Measurements from ENCODE around the gene FHIT.

FHIT gene

DNA sequence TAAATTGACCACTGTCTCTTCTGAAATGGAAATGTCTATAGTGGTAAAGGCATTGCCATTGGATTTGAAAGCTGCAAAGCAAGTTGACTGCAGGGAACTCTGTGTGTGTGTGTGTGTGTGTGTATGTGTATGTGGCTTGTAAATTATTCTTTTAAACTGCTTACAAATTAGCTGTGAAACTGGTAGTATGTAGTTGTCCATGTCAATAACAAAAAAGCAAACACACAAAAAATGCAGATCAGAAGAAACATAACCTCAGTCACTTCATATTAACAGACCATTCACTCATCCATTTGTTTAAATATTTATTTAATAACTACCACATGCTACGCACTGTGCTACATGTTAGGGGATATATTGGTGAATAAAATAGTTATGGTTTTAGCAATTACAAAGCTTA is 837.7 kb downstream of the FHIT start:
- DNase-seq (ENCODE audit: low read depth, low spot score), result no peak
- Histone ChIP-seq H3K27me3 (ENCODE audit: insufficient read depth, insufficient read length) (no peaks in the 10 kb centered on the region), H3K9me3 (ENCODE audit: insufficient read depth, low read length) (no peaks in the 10 kb centered on the region), H3K4me3 (ENCODE audit: insufficient read length, low read depth) (no peak overlapping the region), H3K4me1 (ENCODE audit: insufficient read depth, insufficient read length) (no peaks in the 10 kb centered on the region), H3K9ac (ENCODE audit: insufficient read length, low read depth) (no peak overlapping the region), H3K36me3 (ENCODE audit: insufficient read depth, insufficient read length, low read length) (no peaks in the 10 kb centered on the region)
- TF ChIP-seq ZNF274 (IDR thresholded peaks at IDR 0.05; ENCODE audit: low read depth, low read length), result no peak
- TF ChIP-seq YY1 (IDR thresholded peaks at IDR 0.05; ENCODE audit: insufficient read depth, insufficient read length), result no peak
- no peak for TF ChIP-seq SUZ12 (IDR thresholded peaks at IDR 0.05; ENCODE audit: extremely low read depth, insufficient read depth, insufficient read length)

DNA sequence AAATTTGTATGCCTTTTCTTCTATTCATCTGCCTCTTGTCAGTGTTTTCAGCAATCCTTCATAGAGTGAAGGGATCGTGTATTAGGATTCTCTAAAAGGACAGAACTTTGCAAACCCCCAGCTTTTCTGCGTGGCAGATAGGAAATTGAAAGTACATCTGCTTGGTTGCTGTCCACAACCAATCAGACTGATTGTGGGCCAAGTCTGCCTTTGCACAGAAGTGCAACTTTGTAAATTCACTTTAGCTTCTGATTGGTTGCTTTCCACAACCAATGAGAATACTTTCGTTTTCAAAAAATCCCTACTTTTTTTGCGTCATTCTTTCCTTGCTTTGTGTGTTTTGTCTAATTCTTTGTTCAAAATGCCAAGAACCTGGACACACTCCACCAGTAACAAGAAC is 847.4 kb downstream of the FHIT start:
- no peak for DNase-seq (ENCODE audit: low read depth, low spot score)
- Histone ChIP-seq H3K9ac (ENCODE audit: insufficient read length, low read depth) (no peak overlapping the region), H3K4me3 (ENCODE audit: insufficient read length, low read depth) (no peak overlapping the region), H3K4me1 (ENCODE audit: insufficient read depth, insufficient read length) (no peaks in the 10 kb centered on the region), H3K9me3 (ENCODE audit: insufficient read depth, low read length) (peaks cover 10% of the 10 kb centered on the region; the same call in 1 of the 2 replicates), H3K36me3 (ENCODE audit: insufficient read depth, insufficient read length, low read length) (no peaks in the 10 kb centered on the region), H3K27me3 (ENCODE audit: insufficient read depth, insufficient read length) (no peaks in the 10 kb centered on the region)
- TF ChIP-seq YY1 (IDR thresholded peaks at IDR 0.05; ENCODE audit: insufficient read depth, insufficient read length) (no peak), SUZ12 (IDR thresholded peaks at IDR 0.05; ENCODE audit: extremely low read depth, insufficient read depth, insufficient read length) (no peak), ZNF274 (IDR thresholded peaks at IDR 0.05; ENCODE audit: low read depth, low read length) (no peak)

DNA sequence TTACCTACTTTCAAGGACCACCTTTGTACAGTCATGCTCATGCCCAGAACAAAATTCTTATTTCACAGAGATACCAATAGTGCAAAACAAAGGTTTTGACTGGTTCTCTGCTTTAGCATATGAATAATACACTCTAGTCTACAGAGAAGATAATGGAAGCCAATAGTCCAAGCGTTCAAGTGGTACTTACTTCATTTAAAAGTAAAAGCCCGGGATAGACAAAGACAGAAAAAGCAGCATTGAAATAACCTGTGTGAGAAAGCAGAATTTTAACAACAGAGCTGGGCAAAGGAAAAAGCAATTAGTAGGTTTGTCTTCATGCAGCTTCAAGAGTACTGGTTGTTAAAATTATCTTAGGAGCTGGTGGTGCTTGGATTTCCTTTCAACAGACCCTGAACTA is 848.3 kb downstream of the FHIT start:
- no peak overlapping the region for H3K9ac ChIP-seq (ENCODE audit: insufficient read length, low read depth)
- H3K4me3 ChIP-seq (ENCODE audit: insufficient read length, low read depth), result no peak overlapping the region
- H3K27me3 ChIP-seq (ENCODE audit: insufficient read depth, insufficient read length), result no peaks in the 10 kb centered on the region
- H3K36me3 ChIP-seq (ENCODE audit: insufficient read depth, insufficient read length, low read length), result no peaks in the 10 kb centered on the region
- peaks cover 15% of the 10 kb centered on the region; the same call in 1 of the 2 replicates for H3K9me3 ChIP-seq (ENCODE audit: insufficient read depth, low read length)
- no peak for DNase-seq (ENCODE audit: low read depth, low spot score)
- TF ChIP-seq ZNF274 (IDR thresholded peaks at IDR 0.05; ENCODE audit: low read depth, low read length), result no peak
- no peak for TF ChIP-seq YY1 (IDR thresholded peaks at IDR 0.05; ENCODE audit: insufficient read depth, insufficient read length)
- TF ChIP-seq SUZ12 (IDR thresholded peaks at IDR 0.05; ENCODE audit: extremely low read depth, insufficient read depth, insufficient read length), result no peak
- no peaks in the 10 kb centered on the region for H3K4me1 ChIP-seq (ENCODE audit: insufficient read depth, insufficient read length)

DNA sequence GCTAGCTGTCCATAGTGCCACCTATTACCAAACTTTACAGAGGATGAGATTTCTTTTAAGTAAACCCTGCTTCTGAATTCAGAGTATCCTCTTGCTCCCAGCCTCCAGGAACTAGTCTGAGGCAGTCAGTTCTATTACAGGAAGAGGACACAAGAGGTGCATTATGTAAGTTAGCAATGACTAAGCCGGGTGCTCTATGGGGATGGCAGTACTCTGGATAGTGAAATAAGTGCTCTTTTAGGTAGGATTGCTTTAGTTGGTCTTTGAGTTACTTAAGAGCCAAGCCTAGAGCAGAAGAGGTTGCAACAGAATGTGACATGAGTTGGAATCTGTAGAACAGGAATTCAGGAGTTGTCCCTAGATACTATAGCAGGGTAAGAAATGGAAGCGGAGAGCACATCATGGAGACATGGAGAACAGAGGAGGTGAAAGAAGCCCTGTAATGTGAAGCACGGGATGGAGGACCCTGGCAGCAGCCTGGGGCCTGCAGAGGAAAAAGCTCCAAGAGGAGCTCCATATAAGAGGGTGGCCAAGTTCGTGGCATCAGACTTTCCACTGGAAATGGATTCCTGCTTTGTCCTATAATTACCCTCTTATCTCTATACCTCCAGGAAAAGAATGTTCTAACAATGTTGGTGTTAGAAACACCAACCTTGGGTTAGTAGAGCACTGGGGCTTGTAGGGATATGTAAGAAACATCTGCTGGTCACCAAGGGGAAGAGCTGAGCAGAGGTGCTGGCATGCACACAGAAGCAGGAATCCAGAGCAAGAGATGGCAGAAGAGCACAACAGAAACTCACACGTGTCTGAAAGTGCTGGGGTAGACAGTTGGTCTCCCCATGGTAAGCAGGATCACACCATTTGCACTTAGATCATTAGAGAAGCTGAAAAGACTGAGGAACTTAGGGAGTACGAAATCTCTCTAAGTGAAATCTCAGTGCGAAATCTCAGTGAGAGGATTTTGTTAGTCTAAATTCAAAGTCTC is 851.1 kb downstream of the FHIT start:
- DNase-seq (ENCODE audit: low read depth, low spot score), result no peak
- TF ChIP-seq YY1 (IDR thresholded peaks at IDR 0.05; ENCODE audit: insufficient read depth, insufficient read length), result no peak
- no peak for TF ChIP-seq ZNF274 (IDR thresholded peaks at IDR 0.05; ENCODE audit: low read depth, low read length)
- no peak for TF ChIP-seq SUZ12 (IDR thresholded peaks at IDR 0.05; ENCODE audit: extremely low read depth, insufficient read depth, insufficient read length)
- Histone ChIP-seq H3K27me3 (ENCODE audit: insufficient read depth, insufficient read length) (no peaks in the 10 kb centered on the region), H3K9me3 (ENCODE audit: insufficient read depth, low read length) (peaks cover 12% of the 10 kb centered on the region; the same call in 1 of the 2 replicates), H3K9ac (ENCODE audit: insufficient read length, low read depth) (no peak overlapping the region), H3K4me1 (ENCODE audit: insufficient read depth, insufficient read length) (no peaks in the 10 kb centered on the region), H3K4me3 (ENCODE audit: insufficient read length, low read depth) (no peak overlapping the region), H3K36me3 (ENCODE audit: insufficient read depth, insufficient read length, low read length) (no peaks in the 10 kb centered on the region)

DNA sequence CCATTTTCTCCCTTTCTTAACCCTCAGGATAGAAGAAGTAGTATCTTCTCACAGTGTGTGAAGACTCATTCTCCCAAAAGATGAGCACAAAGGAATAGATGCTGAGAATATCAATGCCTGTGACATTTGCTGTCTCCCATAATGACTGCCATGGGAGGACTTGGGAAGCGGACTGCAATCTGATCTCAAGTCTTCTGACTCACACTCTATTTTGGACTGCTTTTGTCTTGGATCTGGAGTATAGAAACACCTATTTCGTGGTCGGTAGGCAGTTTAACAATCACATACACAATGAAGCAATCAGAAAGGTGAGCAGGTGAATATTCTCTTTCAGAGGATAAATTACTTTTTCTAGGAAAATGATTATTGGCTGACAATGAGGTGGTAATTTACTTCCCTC is 852.0 kb downstream of the FHIT start:
- Histone ChIP-seq H3K36me3 (ENCODE audit: insufficient read depth, insufficient read length, low read length) (no peaks in the 10 kb centered on the region), H3K9me3 (ENCODE audit: insufficient read depth, low read length) (0 out of 2 replicates have a peak, but pooled peaks cover 4% of the 10 kb centered on the region), H3K9ac (ENCODE audit: insufficient read length, low read depth) (no peak overlapping the region), H3K4me1 (ENCODE audit: insufficient read depth, insufficient read length) (no peaks in the 10 kb centered on the region), H3K27me3 (ENCODE audit: insufficient read depth, insufficient read length) (no peaks in the 10 kb centered on the region), H3K4me3 (ENCODE audit: insufficient read length, low read depth) (no peak overlapping the region)
- no peak for DNase-seq (ENCODE audit: low read depth, low spot score)
- TF ChIP-seq SUZ12 (IDR thresholded peaks at IDR 0.05; ENCODE audit: extremely low read depth, insufficient read depth, insufficient read length) (no peak), YY1 (IDR thresholded peaks at IDR 0.05; ENCODE audit: insufficient read depth, insufficient read length) (no peak), ZNF274 (IDR thresholded peaks at IDR 0.05; ENCODE audit: low read depth, low read length) (no peak)

DNA sequence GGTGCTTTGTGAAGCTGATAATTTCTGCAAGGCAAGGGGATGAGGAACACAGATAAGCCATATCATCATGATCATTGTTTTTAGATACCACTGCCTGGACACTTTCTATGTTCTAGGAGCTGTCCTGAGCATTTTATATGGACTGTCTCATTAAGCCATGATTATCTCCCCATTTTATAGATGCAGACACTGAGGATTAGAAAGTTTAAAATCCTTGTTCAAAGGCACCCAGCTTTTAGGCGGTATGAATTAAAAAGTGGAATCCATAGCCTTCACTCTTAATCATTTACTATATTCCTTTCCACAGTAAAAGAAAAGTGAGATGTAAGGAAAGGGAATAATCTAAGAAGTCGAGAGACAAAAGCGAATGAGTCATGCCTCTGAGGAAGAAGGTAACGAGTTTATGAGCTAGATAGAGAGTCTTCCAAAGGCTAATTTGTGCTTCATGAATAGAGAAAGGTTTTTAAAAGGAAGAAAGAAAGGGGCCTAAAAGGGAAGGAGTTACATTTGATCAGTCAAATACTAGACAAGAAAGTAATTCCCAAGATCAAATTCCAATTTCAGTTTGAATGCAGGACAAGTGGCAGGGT is 856.0 kb downstream of the FHIT start:
- Histone ChIP-seq H3K36me3 (ENCODE audit: insufficient read depth, insufficient read length, low read length) (no peaks in the 10 kb centered on the region), H3K9ac (ENCODE audit: insufficient read length, low read depth) (no peak overlapping the region), H3K9me3 (ENCODE audit: insufficient read depth, low read length) (0 out of 2 replicates have a peak, but pooled peaks cover 4% of the 10 kb centered on the region), H3K27me3 (ENCODE audit: insufficient read depth, insufficient read length) (no peaks in the 10 kb centered on the region), H3K4me3 (ENCODE audit: insufficient read length, low read depth) (no peak overlapping the region), H3K4me1 (ENCODE audit: insufficient read depth, insufficient read length) (no peaks in the 10 kb centered on the region)
- no peak for DNase-seq (ENCODE audit: low read depth, low spot score)
- TF ChIP-seq ZNF274 (IDR thresholded peaks at IDR 0.05; ENCODE audit: low read depth, low read length), result no peak
- no peak for TF ChIP-seq SUZ12 (IDR thresholded peaks at IDR 0.05; ENCODE audit: extremely low read depth, insufficient read depth, insufficient read length)
- TF ChIP-seq YY1 (IDR thresholded peaks at IDR 0.05; ENCODE audit: insufficient read depth, insufficient read length), result no peak

DNA sequence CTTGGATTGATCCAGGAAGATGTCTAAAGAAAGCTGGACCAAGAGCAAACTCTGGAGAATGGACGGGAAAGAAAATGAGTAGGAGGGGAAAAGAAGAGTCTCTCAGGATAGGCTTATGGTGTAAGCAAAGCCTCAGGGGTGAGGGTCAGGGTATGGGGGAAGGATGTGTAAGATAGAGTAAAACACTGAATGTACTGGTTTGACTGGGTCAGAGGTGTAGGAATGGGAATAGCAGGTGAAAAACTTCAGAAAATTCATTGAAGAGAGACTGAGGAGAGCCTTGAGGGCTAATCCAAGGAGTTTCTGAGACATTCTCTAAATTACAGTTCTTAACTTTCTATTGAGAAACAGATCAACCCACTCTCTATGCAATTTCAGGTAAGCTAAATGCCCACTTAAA is 857.3 kb downstream of the FHIT start:
- TF ChIP-seq YY1 (IDR thresholded peaks at IDR 0.05; ENCODE audit: insufficient read depth, insufficient read length) (no peak), SUZ12 (IDR thresholded peaks at IDR 0.05; ENCODE audit: extremely low read depth, insufficient read depth, insufficient read length) (no peak), ZNF274 (IDR thresholded peaks at IDR 0.05; ENCODE audit: low read depth, low read length) (no peak)
- H3K9me3 ChIP-seq (ENCODE audit: insufficient read depth, low read length), result 0 out of 2 replicates have a peak, but pooled peaks cover 4% of the 10 kb centered on the region
- H3K36me3 ChIP-seq (ENCODE audit: insufficient read depth, insufficient read length, low read length), result no peaks in the 10 kb centered on the region

More for the DNA sequence above, 857.3 kb downstream of the FHIT start:
- Histone ChIP-seq H3K4me1 (ENCODE audit: insufficient read depth, insufficient read length) (no peaks in the 10 kb centered on the region), H3K27me3 (ENCODE audit: insufficient read depth, insufficient read length) (no peaks in the 10 kb centered on the region), H3K4me3 (ENCODE audit: insufficient read length, low read depth) (no peak overlapping the region), H3K9ac (ENCODE audit: insufficient read length, low read depth) (no peak overlapping the region)
- DNase-seq (ENCODE audit: low read depth, low spot score), result no peak
